Measurements from ENCODE around the gene BEGAIN. TPM values are rescaled to one million over a fixed set of nuclear protein-coding genes. Genes with fewer than 3 reads are reported as not detected.

BEGAIN gene
- 1.8 TPM in 1 of 2 replicates, not detected in the other for total RNA-seq (2014; rRNA removed; shearing (Covaris generic))

GRCh38 chr14:100587086-100587762, at the start of gene BEGAIN:
Gene BEGAIN, minus strand, starts transcription at chr14:100587417. Its CDS starts 127 bp downstream, at chr14:100587290.
- no peak for DNase-seq (ENCODE audit: low spot score)

DNA sequence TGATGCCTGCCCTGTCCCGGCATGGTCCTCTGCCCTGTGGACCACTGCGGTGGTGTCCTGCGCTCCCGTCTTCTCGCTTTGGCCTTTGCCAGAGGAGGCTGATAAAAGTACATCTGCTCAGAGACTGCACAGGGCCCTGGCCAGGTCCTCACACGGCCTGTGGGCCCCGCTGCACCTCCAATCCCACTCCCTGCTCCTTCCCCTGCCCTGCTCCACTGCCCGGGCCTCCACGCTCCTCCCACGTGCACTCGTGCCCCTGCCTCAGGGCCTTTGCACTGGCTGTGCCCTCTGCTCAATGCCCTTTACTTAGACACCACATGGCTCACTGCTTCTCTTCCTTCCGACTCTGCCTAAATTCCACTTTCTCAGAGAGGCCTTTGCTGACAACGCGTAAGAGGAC, 49.3 kb upstream of the BEGAIN start:
- DNase-seq (ENCODE audit: low spot score), result no peak

- DNase-seq (ENCODE audit: low spot score), result no peak
Observed at GRCh38 chr14:100634026-100634425, 46.8 kb upstream of the BEGAIN start.

DNA sequence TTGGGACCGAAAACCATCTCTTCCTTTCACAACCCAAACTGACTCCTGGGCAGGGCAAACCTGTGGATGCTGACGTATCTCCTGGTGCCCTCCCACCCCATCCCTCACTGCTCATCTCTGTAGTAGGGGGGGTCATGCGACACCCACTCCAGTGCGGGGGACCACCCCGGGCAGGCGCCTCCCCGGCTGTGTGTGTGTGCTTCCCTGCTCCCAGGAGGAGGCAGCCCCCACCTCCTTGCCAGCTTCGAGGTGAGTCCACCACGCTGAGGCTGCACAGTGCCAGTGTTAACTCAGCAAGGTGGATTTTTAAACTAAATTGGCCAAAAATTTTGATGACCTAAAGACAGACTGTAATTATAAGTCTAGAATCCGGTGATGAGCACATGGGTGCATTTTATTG, 46.2 kb upstream of the BEGAIN start:
- no peak for DNase-seq (ENCODE audit: low spot score)

- peak; percentile 41 for DNase-seq (ENCODE audit: low spot score)
Observed at GRCh38 chr14:100629696-100630095, 42.5 kb upstream of the BEGAIN start.

DNA sequence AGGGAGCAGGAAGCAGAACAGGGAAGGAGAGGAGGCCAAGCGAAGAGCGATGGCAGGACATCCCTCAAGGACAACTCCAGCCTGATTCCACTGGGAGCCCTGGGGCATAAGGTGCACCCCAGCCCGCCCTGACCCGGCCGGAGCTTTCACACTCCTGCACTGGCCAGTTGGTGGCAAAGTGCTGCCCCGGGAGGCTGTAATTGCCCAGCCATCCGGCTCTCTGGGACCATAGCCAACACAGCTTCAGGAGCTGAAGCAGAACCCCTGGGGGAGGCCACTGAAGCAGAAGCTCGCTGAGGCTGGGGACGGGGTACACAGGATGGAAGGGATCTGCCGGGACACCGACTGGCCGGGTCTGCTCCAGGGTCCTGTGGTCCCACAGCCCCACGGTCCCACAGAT, 41.9 kb upstream of the BEGAIN start:
- no peak for DNase-seq (ENCODE audit: low spot score)

GRCh38 chr14:100628225-100628624, 41.0 kb upstream of the BEGAIN start:
- no peak for DNase-seq (ENCODE audit: low spot score)

- no peak for DNase-seq (ENCODE audit: low spot score)
Observed at GRCh38 chr14:100626614-100627013, 39.4 kb upstream of the BEGAIN start.

GRCh38 chr14:100623961-100624360, 36.7 kb upstream of the BEGAIN start:
- DNase-seq (ENCODE audit: low spot score), result no peak

GRCh38 chr14:100623557-100623956, 36.3 kb upstream of the BEGAIN start:
- no peak for DNase-seq (ENCODE audit: low spot score)

GRCh38 chr14:100622708-100623485, 35.7 kb upstream of the BEGAIN start:
- DNase-seq (ENCODE audit: low spot score), result no peak

GRCh38 chr14:100622224-100622623, 35.0 kb upstream of the BEGAIN start:
- no peak for DNase-seq (ENCODE audit: low spot score)

- no peak for DNase-seq (ENCODE audit: low spot score)
Observed at GRCh38 chr14:100621806-100622205, 34.6 kb upstream of the BEGAIN start.

- DNase-seq (ENCODE audit: low spot score), result no peak
Observed at GRCh38 chr14:100620255-100621100, 33.3 kb upstream of the BEGAIN start.

DNA sequence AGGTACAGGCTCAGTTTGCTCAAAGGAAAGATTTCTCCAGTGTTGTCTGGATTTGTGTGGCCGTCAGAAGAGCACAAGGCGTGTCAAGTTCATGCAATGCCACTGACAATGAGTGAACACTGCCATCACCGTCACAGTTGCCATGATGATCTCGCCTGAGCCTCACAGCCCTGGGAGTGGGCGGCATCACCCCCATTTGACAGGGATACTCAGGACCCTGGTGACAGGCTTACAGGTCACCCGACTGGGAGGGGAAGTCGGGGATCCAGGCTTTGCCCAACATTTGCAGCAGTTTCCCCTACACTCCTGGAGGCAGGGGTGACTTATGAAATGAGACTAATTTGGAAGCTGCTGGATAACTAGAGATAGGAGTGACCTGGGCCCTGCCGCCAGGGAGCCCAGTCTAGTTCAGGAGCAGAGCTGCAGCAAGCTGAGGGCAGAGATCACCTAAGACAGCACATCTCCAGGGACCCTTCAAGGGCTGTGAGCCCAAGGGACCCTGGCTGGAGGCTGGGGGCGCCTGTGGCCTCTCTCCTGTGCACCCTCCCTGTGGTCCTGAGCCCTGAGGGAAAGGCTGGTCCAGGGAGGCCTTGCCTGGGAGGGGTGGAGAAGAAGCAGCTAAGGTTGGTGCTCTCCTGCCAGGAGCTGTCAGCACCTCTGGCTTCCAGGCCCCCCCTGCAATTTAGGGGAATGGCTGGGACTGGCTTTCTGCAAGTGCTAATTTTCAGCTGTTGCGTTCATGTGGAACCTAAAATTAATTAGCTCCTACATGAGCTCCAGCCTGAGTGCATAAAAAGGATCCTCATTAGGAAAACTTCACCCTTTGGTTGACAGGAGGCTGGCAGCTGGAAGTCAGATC, 32.4 kb upstream of the BEGAIN start:
- no peak for DNase-seq (ENCODE audit: low spot score)

GRCh38 chr14:100618763-100619320, 31.6 kb upstream of the BEGAIN start:
- DNase-seq (ENCODE audit: low spot score), result no peak

DNA sequence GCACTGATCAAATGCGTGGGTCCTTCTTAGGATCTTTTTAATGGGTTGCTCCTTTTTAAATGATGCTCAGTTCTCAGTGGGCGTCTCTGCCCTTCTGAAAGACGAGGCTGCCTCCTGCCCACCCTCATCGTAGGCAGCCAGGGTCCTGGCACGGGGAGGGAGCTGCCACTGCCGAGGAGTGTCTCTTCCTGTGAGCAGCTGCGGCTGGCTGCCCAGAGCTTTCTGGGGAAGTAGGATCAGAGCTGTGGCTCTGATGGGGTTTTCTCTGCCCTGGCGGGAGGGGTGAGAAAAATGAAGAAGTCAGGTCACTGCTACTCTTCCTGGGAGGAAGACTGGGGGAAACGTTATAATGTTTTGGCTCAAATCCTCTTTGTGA, 31.1 kb upstream of the BEGAIN start:
- DNase-seq (ENCODE audit: low spot score), result no peak

GRCh38 chr14:100617410-100618317, 30.4 kb upstream of the BEGAIN start:
- no peak for DNase-seq (ENCODE audit: low spot score)

GRCh38 chr14:100616854-100617409, 29.7 kb upstream of the BEGAIN start:
- no peak for DNase-seq (ENCODE audit: low spot score)
